ENCODE results near the gene SORCS2.
"Not testable (repeated sequence)": the region's sequence is repeated elsewhere in the genome, so short reads cannot be mapped to it uniquely, and the experiment has no call there.

SORCS2 gene

DNA sequence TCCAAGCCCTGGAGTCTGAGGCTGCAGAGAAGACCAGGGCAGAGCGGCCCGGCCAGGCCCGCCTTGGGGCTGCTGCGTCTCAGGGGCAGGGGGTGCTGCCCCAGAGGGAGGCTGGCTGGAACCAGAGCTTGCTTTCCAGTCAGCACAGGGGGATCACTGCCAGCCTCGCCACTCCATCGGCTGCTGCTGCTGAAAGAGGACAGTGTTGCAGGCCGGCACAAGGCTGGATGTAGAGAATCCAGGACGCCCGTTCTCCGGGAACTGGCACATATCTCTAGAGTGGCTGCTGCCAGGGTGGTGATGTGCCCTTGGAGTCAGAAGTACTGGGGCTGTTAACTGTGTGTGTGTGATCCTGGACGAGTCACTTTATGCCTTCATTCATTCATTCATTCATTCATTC lies 31.9 kb upstream of the SORCS2 start:
- DNase-seq (ENCODE audit: low read depth) = no peak

DNA sequence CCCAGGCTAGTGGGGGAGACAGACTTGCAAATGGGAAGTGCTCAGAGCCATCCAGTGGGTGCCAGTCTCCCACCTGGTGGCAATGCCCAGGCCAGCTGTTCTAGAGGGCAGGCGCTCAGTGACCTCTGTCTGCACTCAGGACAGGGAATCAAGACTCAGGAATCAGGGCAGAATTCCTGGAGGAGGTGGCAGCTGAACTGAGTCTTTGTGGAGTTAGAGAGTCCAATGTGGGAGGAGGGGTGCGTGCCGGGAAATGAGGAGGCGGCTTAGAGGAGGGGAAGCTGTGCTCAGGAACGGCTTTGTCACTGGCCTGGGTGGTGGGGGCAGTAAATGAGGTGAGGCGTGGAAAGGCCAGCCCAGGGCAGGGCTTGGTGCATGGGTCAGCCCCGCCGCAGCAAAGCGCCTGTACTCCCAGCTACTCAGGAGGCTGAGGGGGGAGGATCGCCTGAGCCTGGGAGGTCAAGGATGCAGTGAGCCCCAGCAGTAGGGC lies 31.3 kb upstream of the SORCS2 start:
- no peak for DNase-seq (ENCODE audit: low read depth)

DNA sequence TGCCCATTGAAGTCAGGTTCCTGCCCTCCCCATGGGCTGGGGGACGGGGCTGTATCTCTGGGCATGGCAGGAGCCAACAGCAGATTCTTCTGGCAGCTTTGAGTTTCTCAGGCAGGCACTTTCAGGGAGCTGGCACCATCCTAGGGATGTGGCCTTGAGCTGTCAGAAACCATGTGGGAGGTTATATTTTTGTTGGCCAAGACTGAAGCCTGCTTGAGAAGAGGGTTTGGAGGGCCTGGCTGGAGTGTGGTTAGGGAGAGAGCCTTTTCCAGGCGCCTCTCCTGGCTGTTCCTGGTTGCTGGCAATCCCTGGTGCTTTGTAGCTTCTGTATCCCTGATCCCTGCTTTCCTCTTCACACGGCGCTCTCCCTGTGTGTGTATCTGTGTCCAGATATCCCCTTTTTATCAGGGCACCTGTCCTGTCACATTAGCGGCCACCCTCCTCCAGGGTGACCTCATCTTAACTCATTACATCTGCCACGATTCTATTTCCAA lies 30.6 kb upstream of the SORCS2 start:
- no peak for DNase-seq (ENCODE audit: low read depth)

DNA sequence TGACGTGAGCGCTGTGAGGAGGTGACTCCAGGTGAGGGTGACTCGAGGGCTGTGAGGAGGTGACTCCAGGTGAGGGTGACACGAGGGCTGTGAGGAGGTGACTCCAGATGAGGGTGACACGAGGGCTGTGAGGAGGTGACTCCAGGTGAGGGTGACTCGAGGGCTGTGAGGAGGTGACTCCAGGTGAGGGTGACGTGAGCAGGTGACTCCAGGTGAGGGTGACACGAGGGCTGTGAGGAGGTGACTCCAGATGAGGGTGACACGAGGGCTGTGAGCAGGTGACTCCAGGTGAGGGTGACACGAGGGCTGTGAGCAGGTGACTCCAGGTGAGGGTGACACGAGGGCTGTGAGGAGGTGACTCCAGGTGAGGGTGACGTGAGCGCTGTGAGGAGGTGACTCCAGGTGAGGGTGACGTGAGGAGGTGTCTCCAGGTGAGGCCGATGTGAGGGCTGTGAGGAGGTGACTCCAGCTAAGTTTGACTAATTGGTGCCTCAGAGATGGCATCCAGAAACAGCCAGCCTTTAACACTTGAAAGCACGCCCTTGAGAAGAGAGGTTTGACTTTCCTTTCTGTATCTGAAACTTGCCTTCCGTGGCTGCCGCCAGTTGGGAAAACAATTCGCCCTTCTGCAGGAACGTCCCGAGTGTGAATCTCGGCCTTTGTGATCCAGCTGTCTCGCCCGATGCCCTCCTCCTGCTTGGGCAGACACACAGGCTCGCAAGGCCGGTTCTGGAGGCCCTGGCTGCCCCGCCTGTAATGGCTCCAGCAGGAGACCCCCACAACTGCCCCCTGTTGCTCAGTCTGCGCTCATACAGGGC lies 27.1 kb upstream of the SORCS2 start:
- DNase-seq (ENCODE audit: low read depth) = not testable (repeated sequence)

DNA sequence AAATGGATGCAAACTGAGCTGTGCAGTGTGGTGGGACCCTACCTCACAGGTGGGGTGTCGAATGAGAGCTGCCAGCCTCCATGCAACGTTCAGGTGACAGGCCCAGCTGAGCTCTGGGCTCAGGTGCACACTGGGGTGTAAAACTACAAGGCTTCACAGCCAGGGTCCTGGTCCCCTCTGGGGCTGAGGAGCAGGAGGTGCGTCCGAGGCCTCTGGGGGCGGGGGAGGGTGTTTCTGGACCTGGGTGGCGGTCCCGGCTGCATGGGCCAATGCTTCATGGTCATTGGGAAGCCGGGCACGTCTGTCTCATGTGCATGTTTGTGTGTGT lies 26.5 kb upstream of the SORCS2 start:
- DNase-seq (ENCODE audit: low read depth) = no peak

DNA sequence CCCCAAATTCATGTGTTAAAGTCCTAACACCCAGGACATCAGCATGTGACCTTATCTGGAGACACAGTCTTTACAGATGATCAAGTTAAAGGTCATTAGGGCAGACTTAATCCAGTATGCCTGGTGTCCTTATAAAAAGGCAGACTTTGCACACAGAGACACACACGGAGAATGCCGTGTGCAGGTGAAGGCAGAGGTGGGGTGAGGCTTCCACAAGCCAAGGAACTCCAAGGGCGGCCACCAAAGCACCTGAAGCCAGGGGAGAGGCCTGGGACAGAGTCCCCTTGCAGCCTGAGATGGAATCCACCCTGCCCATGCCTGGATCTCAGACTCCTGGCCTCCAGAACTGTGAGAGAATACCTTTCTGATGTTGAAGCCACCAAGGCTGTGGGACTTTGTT lies 26.1 kb upstream of the SORCS2 start:
- DNase-seq (ENCODE audit: low read depth) = no peak

DNA sequence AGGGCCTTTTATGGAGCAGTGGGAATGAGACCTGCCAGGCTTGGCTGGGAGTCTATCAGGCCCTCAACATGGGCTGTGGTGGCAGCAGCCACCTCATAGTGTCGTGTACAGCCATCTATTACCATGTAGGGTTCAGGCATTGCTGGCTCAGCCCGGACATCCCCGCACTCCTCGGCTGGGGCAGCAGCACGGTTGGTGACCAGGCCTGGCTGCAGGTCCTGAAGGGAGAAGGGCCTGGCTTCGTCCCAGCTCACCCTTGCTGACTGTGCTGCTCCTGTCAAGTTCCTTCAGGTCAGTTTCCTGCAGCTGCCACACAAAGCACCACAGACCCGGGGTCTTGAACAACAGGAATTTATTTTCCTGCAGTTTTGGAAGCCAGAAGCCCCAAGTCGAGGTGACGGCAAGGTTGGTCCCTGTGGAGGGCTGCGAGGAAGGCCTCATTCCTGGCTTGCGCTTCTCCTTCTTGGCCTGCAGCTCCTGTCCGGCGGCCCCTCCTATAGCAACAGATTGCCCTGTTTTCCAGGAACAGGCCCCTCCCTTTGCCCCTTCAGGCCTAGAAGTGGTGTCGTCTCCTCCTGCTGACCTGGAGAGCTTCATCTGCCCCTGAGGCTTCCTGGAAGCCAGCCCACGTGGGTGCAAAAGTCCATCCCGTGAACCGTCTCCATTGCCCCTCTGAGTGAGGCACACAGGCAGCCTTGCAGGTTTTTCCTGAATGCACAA lies 25.2 kb upstream of the SORCS2 start:
- DNase-seq (ENCODE audit: low read depth) = no peak

DNA sequence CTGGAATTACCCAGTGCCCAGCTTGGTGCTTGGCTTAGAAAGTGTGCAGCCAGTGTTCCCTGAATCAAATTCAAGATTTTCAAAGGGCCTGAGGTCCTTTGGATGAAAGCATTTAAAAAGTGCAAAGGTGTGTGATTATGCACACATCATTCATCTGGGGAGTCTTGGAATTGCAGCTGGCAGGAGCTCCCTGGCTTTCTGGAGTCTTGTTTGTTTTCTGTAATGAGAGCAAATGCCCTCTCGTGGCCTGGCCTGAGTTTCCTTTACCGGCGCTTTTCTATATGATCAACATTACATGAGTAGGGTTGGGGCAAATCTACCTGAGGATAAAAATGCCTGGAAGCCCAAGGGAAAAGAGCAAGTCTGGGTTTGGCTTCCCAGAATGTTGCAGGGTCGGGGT lies 24.6 kb upstream of the SORCS2 start:
- DNase-seq (ENCODE audit: low read depth) = no peak

DNA sequence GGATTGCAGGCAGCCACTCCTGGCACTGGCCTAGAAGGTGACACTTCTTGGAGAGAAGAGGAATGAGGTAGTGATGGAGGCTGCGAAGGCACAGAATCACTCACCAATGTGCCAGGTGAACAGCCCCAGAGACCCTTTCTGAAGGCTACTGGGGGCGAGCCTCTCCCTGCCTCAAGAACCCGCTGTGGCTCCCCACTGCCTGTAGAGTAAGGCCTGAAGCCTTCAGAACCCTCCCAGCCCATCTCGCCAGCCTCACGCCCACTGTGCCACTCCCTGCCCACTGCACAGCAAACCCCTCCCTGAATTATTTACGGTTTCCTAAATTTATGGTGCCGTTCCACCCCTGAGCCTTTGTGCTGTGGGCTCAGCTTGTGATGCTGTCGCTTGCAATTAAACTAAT lies 24.2 kb upstream of the SORCS2 start:
- DNase-seq (ENCODE audit: low read depth) = no peak

DNA sequence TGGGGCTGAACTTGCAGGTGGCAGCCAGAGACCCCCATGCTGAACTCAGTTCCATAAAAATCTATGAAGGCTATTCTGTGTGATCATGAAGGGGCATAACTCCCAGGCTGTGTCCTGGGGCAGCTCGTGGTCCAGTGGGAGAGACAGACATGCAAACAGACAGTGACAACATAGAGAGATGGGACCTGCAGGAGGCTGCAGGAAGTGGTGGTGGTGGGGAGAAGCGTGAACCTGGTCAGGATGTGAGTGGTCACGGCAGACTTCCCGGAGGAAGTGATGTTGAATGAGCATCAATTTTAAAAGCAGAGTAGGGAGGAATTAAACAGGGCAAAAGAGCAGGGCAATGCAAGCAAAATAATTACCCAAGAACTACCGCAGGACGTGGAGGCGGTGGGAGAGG lies 23.2 kb upstream of the SORCS2 start:
- DNase-seq (ENCODE audit: low read depth) = no peak

DNA sequence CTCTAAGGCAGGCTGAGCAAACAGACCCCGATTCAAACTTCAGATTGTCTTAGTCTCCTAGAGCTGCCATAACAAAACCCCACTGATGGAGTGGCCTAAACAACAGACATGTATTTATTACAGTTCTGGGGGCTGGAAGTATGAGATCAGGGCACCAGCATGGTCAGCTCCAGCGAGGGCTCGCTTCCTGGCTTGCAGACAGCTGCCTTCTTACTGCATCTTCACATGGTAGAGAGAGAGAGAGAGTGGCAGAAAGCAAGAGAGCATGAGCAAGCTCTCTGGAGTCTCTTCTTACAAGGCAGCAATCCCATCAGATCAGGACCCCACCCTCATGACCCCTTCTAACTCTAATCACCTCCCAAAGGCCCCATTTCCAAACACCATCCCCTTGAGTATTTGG lies 22.3 kb upstream of the SORCS2 start:
- DNase-seq (ENCODE audit: low read depth) = no peak

DNA sequence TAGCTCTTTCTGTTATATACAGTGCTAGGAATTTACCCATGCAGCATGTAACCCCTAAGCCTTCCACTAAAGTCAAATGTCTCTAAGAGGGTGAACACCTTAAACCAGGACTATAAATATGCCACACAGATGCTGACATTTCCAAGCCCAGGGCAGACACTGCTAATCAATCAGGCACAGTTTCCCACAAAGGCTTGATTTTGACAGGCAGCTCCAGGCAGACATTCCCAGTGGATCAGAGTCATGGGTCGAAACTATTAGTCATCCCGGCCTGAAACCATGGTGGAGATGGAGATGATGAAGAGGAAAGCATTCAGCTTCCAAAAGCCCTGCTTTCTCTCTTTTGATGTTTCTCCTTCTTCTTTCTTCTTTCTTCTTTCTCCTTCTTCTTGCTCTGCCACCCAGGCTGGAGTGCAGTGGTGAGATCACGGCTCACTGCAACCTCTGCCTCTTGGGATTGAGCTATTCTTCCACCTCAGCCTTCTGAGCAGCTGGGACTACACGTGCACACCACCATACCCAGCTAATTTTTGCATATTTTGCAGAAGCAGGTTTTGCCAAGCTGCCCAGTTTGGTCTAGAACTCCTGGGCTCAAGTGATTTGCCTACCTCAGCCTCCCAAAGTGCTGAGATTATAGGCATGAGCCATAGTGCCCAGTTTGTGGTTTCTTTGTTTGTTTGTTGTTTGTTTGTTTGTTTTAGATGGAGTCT lies 21.0 kb upstream of the SORCS2 start:
- no peak for DNase-seq (ENCODE audit: low read depth)

DNA sequence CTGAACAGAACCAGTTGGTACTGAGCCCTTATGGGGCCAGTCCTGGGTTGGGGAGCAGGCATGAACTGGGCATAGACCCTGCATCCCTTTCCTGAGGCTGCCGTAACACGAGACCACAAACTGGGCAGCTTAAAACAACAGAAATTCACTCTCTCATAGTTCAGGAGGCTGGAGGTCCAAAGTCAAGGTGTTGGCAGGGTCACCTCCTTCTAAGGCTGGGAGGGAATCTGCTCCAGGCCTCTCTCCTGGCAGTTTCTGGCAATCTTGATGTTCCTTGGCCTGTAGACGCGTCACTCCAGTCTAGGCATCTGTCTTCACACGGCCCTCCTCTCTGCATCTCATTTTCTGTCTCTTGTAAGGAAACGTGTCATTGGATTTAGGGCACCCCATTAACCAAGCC lies 19.8 kb upstream of the SORCS2 start:
- no peak for DNase-seq (ENCODE audit: low read depth)

DNA sequence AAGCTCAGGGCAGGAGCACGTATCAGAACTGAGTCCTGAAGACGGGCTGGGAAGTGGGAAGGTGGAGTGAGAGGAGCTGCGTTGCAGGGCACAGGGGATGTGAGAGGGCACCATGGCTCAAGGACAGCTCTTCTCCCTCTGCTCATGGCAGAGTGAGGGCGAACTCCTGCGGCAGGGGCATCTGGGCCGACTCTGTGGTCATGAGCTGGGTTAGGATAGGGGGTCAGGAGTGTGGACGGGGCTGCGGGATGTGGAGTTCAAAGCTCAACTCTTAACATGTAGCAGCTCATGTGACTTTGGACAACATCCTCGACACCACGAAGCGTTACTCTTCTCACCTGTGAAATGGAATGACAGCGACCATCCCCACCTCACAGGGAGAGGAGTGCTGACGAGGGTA lies 19.4 kb upstream of the SORCS2 start:
- DNase-seq (ENCODE audit: low read depth) = no peak

DNA sequence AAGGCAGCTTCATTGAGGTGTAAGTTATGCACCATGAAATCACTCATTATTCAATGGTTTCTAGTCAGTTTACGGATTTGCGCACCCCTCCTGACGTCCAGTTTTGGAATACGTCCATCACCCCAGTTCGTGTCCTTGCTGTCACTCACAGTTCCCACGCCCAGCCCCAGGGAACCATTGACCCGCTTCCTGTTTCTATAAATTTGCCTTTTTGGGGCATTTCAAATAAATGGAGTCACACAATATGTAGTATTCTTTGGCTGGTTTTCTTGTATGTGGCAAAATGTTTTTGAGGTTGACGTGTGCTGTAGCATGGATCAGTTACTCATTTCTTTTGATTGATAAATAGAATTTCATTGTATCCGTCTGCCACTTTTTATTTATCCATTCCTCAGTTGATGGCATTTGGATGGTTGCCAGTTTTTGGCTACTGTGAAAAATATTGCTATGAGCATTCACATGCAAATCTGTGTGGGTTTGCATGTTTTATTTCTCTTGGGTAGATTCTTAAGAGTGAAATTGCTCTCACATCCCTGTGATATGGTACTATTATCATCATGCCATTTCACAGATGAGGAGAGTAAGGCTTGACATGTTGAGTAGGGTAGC lies 18.4 kb upstream of the SORCS2 start:
- DNase-seq (ENCODE audit: low read depth) = no peak

DNA sequence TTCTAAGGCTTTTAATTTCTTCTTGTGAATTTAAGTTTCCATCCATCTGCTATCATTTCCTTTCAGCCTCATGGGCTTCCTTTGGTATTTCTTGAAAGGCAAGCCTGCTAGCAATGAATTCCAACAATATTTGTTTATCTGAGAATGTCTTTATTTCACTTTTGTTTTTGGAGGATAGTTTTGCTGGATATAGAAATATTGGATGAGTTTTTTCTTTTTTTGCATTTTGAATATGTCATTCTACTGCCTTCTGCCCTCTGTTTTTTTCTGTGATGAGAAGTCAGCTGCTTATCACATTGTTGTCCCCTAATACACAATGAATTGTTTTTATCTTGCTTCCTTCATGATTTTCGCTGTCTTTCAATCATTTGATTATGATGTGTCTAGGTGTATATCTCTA lies 13.2 kb upstream of the SORCS2 start:
- DNase-seq (ENCODE audit: low read depth) = no peak

DNA sequence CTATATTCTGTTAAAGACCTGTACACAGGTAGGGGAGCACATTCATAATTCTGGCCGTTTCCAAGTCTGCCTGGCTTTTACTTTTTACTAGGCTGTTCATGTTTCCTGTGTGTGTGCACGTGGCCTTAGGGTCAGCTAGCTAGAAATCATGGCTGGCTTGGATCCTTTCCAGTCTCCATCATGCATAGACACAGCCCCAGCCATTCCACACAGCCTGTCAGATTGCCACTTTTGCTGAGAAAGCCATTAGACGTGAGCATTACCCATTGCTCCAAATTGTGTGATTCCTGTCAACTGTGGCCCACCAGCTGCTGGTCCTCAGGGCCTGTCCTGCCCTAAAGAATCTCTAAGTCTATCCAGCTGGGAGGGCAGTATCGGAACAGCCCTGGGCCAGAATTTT lies 11.4 kb upstream of the SORCS2 start:
- DNase-seq (ENCODE audit: low read depth) = no peak

DNA sequence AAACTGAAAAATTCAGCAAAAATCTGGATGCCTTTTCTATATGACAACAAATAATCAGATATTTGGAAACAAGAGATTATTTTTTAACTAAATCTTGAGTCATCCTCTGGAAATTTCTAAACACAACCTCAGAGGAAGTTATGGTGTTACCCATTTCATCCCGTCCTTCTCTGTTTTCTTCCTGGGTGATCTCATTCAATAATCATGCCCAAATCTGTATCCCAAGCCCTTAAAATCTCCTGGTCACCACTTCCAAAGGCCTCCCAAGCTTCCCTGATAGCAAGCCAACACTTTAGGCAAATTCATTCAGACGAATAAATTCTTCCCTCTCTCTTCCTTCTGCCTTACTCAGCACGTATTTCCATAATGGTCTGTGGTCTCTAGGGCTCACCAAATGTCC lies 9.7 kb upstream of the SORCS2 start:
- DNase-seq (ENCODE audit: low read depth) = no peak

DNA sequence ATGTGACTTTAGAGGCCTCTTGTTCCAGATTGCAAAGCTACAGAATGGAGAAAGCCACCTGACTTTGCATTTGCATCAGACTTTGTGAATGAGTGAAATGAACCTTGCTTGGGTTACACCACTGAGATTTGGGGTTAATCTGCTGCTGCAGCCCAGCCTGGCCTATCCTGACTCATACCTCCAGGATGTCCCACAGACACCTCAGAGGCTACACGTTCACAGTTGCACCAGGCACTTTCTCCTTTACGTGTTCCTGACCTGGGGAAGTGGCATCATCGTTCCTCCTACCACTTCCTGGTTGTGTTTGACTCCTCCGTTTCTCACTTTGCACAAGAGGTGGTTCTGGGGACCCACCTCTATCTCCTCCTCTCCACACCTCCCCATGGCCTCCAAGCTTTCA lies 9.2 kb upstream of the SORCS2 start:
- DNase-seq (ENCODE audit: low read depth) = no peak

DNA sequence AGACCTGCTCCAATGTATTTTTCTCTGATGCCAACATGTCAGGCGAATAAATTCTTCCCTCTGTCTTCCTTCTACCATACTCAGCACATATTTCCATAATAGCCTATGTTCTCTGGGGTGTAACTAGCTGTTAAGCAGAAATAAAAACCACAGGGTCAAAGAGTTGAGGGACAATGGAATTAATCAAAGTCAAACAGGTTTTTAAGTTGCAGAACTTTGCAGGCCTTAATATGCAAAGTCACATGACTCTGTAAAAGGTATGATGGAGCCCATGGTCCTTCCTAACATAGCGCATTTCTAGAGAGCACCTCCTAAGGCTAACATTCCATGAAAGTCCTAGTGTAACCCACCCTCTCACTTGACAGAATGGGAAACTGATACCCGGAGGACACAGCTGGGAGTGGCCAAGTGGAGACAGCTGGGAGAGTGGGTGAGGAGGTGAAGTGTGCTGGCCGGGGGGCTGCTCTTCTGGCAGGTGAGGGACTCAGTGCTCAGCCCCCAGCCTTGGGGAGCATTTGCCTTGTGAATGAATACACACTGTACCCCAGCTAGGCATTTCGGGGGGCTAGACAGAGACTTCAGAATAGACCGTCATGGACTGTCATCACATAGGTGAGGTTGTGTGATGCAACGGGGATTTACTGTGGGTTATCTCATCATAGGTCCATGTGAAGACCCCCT lies 8.4 kb upstream of the SORCS2 start:
- no peak for DNase-seq (ENCODE audit: low read depth)

DNA sequence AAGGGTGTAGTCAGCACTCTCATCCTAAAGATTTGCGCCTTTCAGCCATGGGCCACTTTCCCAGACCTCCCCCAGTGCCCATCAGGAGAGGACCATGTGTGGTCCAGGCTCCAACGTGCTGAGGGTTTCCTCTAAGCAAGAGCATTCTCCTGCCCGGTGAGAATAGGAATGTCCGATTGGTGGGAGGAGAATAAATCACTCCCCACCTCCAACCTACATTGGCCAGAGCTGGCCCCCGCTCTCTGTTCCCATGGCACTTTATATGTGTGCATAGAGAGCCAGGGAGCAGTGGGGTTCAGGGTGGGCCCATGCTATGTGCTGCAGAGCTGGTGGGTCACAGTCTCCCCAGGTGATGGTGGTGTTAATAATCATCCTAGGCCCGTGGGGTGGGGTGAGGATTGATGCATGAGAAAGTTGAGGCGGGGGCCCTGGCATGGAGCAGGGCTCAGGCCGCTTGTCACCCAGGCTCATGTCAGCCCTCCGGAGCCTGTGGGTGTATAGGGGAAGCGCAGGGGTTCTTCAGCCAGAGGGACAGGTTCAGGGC lies 6.8 kb upstream of the SORCS2 start:
- no peak for DNase-seq (ENCODE audit: low read depth)

DNA sequence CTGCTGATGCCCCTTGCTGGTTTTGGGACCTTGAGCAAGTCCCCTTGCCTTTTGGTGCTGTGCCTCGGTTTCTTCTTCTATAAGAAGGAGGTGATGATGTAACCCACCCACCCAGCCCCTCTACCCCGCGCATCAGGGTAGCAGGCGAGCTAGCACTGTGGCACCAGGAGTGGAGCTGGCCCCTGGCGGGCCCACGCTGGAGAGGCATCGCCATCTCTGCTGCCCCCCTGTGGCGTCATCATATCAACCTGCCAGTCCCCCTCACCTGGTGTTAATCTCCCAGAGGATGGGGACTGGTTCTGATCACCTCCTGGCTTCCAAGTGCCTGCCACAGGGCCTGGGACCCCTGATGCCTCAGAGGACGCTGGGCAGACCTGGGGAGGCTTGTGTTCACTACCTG lies 6.3 kb upstream of the SORCS2 start:
- DNase-seq (ENCODE audit: low read depth) = no peak
